Activated T-cell treated with anti-CD3 and anti-CD28 coated beads, Interleukin-2, amount 50 U/mL, for 24 hours (primary cell): ENCODE measurements around the gene CARM1.

ENCODE experiments used
- DNase-seq: peaks from one replicate; pipeline ENCODE4 v3.0.0-alpha.2; 2020
- H3K27ac Mint-ChIP-seq: 2 replicates; pipeline ENCODE4 v1.8.0; 2020; ENCODE audit warnings: mild to moderate bottlenecking, mixed read lengths
- H3K27me3 Mint-ChIP-seq: 2 replicates; pipeline ENCODE4 v1.8.0; 2020; ENCODE audit warnings: mixed read lengths
- H3K36me3 Mint-ChIP-seq: 2 replicates; pipeline ENCODE4 v1.8.0; 2020; ENCODE audit warnings: low read depth, mixed read lengths
- H3K4me1 Mint-ChIP-seq: 2 replicates; pipeline ENCODE4 v1.8.0; 2020; ENCODE audit warnings: low read depth, mixed read lengths
- H3K4me3 Mint-ChIP-seq: 2 replicates; pipeline ENCODE4 v1.8.0; 2020; ENCODE audit warnings: mild to moderate bottlenecking, moderate library complexity, mixed read lengths
- H3K9me3 Mint-ChIP-seq: 2 replicates; pipeline ENCODE4 v1.8.0; 2020; ENCODE audit warnings: mixed read lengths

Gene CARM1

DNA sequence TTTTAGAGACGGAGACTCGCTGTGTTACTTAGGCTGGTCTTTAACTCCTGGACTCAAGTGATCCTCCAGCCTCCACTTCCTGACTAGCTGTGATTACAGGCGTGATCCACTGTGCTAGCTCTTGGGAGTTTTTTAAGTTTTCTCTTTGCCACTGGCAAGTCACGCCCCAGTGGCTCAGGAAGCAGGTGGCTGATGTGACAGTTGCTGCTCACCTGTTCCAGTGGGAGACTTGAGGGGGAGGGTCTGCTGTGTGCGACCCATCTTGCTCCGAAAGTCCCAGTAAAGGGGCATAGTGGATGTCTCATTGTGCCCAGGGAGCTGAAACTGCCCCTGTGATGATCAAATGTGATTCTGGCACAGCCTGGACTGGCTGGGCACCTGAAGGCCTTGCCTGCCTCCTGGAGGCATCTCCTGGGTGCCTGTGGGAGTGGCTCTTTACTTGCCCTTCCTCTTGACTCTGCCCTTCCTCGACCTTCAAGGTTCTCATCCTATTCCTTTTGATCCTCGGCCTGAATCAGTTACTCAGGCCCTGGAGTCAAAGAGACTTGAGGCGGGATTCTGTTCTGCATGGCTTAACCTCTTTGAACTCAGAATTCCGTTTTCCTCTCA, 97.3 kb downstream of the CARM1 start:
- Mint-ChIP-seq H3K27me3 (no peaks in the 10 kb centered on the region), H3K4me3 (no peak overlapping the region), H3K27ac (peak overlapping the region; percentile 66), H3K9me3 (no peaks in the 10 kb centered on the region), H3K4me1 (peaks cover 58% of the 10 kb centered on the region), H3K36me3 (peaks cover 30% of the 10 kb centered on the region)
- DNase-seq: no peak

DNA sequence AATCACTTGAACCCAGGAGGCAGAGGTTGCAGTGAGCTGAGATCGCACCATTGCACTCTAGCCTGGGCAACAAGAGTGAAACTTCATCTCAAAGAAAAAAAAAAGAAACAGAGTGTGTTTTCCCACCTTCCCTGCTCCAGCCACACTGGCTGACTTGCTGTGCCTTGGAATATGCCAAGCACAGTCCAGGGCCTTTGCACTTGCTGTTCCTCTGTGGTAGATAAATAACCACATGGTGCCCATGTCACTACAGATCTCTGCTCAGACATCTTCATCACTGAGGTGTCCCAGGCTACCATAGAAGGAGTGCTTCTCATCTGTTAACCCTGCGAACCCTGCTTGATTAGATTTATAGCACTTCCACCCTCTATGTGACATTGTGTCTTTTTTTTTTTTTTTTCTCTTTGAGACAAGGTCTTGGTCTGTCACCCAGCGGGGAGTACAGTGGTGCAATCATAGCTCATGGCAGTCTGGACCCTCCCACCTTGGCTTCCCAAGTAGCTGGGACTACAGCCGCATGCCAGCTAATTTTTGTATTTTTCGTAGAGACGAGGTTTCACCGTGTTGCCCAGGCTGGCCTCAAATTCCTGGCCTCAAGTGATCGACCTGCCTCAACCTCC, 99.9 kb downstream of the CARM1 start:
- Mint-ChIP-seq H3K4me3 (no peak overlapping the region), H3K27ac (no peak overlapping the region), H3K27me3 (no peaks in the 10 kb centered on the region), H3K4me1 (peaks cover 51% of the 10 kb centered on the region), H3K9me3 (no peaks in the 10 kb centered on the region), H3K36me3 (peaks cover 29% of the 10 kb centered on the region)
- no peak for DNase-seq
